CD14-positive monocyte (primary cell): Measurements from ENCODE around the gene IL33. TPM values are rescaled to one million over a fixed set of nuclear protein-coding genes. Genes with fewer than 3 reads are reported as not detected.

Source experiments
- DNase-seq, 3 donors: peaks; one replicate each; pipeline ENCODE4 v3.0.0-alpha.2; 2011 to 2022
- H2AFZ ChIP-seq: 2 replicates; pipeline ENCODE4 v1.6.0; 2012; ENCODE audit warnings: mild to moderate bottlenecking, low read depth, low read length, inconsistent platforms; ENCODE audit not compliant: insufficient read depth, poor library complexity, severe bottlenecking
- H3K27ac ChIP-seq, 2 donors: 1 replicate in 1 of 2; 2 replicates in 1 of 2; pipeline ENCODE4 v1.5.1; 2012 to 2013; ENCODE audit warnings: low read length in 2 of 2, control low read depth in 1 of 2, inconsistent platforms in 1 of 2, low read depth in 1 of 2, mild to moderate bottlenecking in 1 of 2
- H3K27me3 ChIP-seq, 2 donors: one replicate each; pipeline versions ENCODE4 v1.6.0 to v1.6.1; 2011 to 2013; ENCODE audit warnings: low read length in 2 of 2; ENCODE audit not compliant: control insufficient read depth in 2 of 2, insufficient read depth in 2 of 2
- H3K36me3 ChIP-seq, 2 donors: replicated peaks in 1 of 2; 1 replicate in 1 of 2; 2 replicates in 1 of 2; pipeline versions ENCODE4 v1.5.1 to v1.6.1; 2012 to 2013; ENCODE audit warnings: low read length in 2 of 2, control low read depth in 1 of 2, inconsistent platforms in 1 of 2, mild to moderate bottlenecking in 1 of 2; ENCODE audit not compliant: insufficient read depth in 2 of 2, control insufficient read depth in 1 of 2
- H3K4me1 ChIP-seq, 2 donors: 1 replicate in 1 of 2; 2 replicates in 1 of 2; pipeline versions ENCODE4 v1.5.1 to v1.6.1; 2012 to 2013; ENCODE audit warnings: low read length in 2 of 2, control low read depth in 1 of 2, inconsistent platforms in 1 of 2, mild to moderate bottlenecking in 1 of 2, moderate library complexity in 1 of 2; ENCODE audit not compliant: insufficient read depth in 2 of 2, control insufficient read depth in 1 of 2
- H3K4me2 ChIP-seq: replicated peaks from 2 replicates; pipeline ENCODE3; 2012; ENCODE audit warnings: low read length, moderate library complexity, mild to moderate bottlenecking; ENCODE audit not compliant: poor library complexity, severe bottlenecking; ENCODE audit errors: extremely low read depth
- H3K4me3 ChIP-seq, 3 experiments: fragments of 200-600 bp in 1 of 3; sonication (generic) in 1 of 3; replicated peaks in 1 of 3; 1 replicate in 2 of 3; 2 replicates in 1 of 3; pipeline ENCODE4 v1.5.1; 2011 to 2013; ENCODE audit warnings: low read length in 3 of 3, mild to moderate bottlenecking in 3 of 3, control low read depth in 2 of 3, low read depth in 2 of 3, inconsistent platforms in 1 of 3, moderate library complexity in 1 of 3
- H3K79me2 ChIP-seq: 2 replicates; pipeline ENCODE4 v1.6.0; 2012; ENCODE audit warnings: mild to moderate bottlenecking, control low read depth, inconsistent platforms, low read length, moderate library complexity; ENCODE audit not compliant: insufficient read depth
- H3K9ac ChIP-seq: 2 replicates; pipeline ENCODE4 v1.6.0; 2017; ENCODE audit warnings: low read length, mild to moderate bottlenecking; ENCODE audit not compliant: insufficient read depth, poor library complexity, severe bottlenecking
- H3K9me3 ChIP-seq, 2 donors: replicated peaks in 1 of 2; 1 replicate in 1 of 2; 2 replicates in 1 of 2; pipeline versions ENCODE4 v1.5.1 to v1.6.1; 2012 to 2013; ENCODE audit warnings: low read length in 2 of 2, control low read depth in 1 of 2; ENCODE audit not compliant: control insufficient read depth in 1 of 2, insufficient read depth in 1 of 2
- H4K20me1 ChIP-seq: 2 replicates; pipeline ENCODE4 v1.6.0; 2012; ENCODE audit warnings: mild to moderate bottlenecking, low read length, control low read depth, moderate library complexity; ENCODE audit not compliant: insufficient read depth
- H3K27ac Mint-ChIP-seq, 7 donors: one replicate each; pipeline ENCODE4 v1.8.0; 2020; ENCODE audit warnings: mild to moderate bottlenecking in 7 of 7, mixed read lengths in 7 of 7, moderate library complexity in 6 of 7, inconsistent platforms in 2 of 7
- H3K27me3 Mint-ChIP-seq, 3 donors: one replicate each; pipeline ENCODE4 v1.8.0; 2021 to 2022; ENCODE audit warnings: low read depth in 3 of 3, mild to moderate bottlenecking in 3 of 3, mixed read lengths in 3 of 3, moderate library complexity in 3 of 3, inconsistent platforms in 1 of 3
- H3K36me3 Mint-ChIP-seq, 2 donors: one replicate each; pipeline ENCODE4 v1.8.0; 2020; ENCODE audit warnings: mixed read lengths in 2 of 2, inconsistent platforms in 1 of 2, mild to moderate bottlenecking in 1 of 2
- H3K4me1 Mint-ChIP-seq: one replicate; pipeline ENCODE4 v1.8.0; 2020; ENCODE audit warnings: mild to moderate bottlenecking, mixed read lengths
- H3K4me3 Mint-ChIP-seq, 2 donors: one replicate each; pipeline ENCODE4 v1.8.0; 2020; ENCODE audit warnings: mild to moderate bottlenecking in 2 of 2, mixed read lengths in 2 of 2, moderate library complexity in 1 of 2
- H3K9me3 Mint-ChIP-seq, 7 donors: one replicate each; pipeline ENCODE4 v1.8.0; 2020 to 2022; ENCODE audit warnings: mixed read lengths in 7 of 7, mild to moderate bottlenecking in 6 of 7, moderate library complexity in 6 of 7, inconsistent platforms in 2 of 7
- WGBS: methylation state at CpG from one replicate; pipeline ENCODE4 v1.1.5; 2013; ENCODE audit warnings: missing lambda C conversion rate; ENCODE audit not compliant: insufficient coverage; 5-methylcytosine and 5-hydroxymethylcytosine counted together
- intact Hi-C, 2 donors: fragments of 100-400 bp; cut with micrococcal nuclease; formaldehyde crosslinking; loops; one replicate each; pipeline versions ENCODE4 v1.15.0 to v1.15.1; 2023
- polyA plus RNA-seq, 3 donors: library from polyadenylated mRNA; depleted of rRNA in 1 of 3; unstranded in 2 of 3; stranded (reverse) in 1 of 3; fragments of 300-500 nt in 2 of 3; fragments of >200 nt in 1 of 3; fragmentation: Illumina TruSeq in 2 of 3; gene quantifications; 1 replicate in 2 of 3; 2 replicates in 1 of 3; pipeline ENCODE4 v1.2.3, GENCODE V29; 2012 to 2021
- TF ChIP-seq, protein P1 (sequence below): fragments of 200-600 bp; IDR thresholded peaks from one replicate; pipeline ENCODE4 v1.8.0; 2022; ENCODE audit warnings: antibody characterized with exemption, mild to moderate bottlenecking

The IL33 gene
- polyA plus RNA-seq, 3 donors = not detected

GRCh38 chr9:6188906-6189305, 26.7 kb upstream of the IL33 start:
- WGBS = no CpG with 5 or more reads among the region's 3 CpGs
- Histone ChIP-seq H3K4me3 (no peak overlapping the region), H3K4me1 (no peaks in the 10 kb centered on the region), H3K27ac (no peak overlapping the region), H3K36me3 (no peaks in the 10 kb centered on the region), H3K4me2 (no peak overlapping the region), H3K9me3 (no peaks in the 10 kb centered on the region), H3K9ac (no peak overlapping the region), H3K27me3 (no peaks in the 10 kb centered on the region), H2AFZ (no peak overlapping the region), H3K79me2 (no peaks in the 10 kb centered on the region), H4K20me1 (no peaks in the 10 kb centered on the region)
- Mint-ChIP-seq H3K4me1 (no peaks in the 10 kb centered on the region), H3K27me3 (peaks cover 2 to 8% (median 4%) of the 10 kb centered on the region in 3 donors), H3K4me3 (no peak overlapping the region), H3K36me3 (no peaks in the 10 kb centered on the region), H3K9me3 (peaks cover 0 to 2% (median 0%) of the 10 kb centered on the region in 7 donors), H3K27ac (no peak overlapping the region)
- TF ChIP-seq, protein P1, sequence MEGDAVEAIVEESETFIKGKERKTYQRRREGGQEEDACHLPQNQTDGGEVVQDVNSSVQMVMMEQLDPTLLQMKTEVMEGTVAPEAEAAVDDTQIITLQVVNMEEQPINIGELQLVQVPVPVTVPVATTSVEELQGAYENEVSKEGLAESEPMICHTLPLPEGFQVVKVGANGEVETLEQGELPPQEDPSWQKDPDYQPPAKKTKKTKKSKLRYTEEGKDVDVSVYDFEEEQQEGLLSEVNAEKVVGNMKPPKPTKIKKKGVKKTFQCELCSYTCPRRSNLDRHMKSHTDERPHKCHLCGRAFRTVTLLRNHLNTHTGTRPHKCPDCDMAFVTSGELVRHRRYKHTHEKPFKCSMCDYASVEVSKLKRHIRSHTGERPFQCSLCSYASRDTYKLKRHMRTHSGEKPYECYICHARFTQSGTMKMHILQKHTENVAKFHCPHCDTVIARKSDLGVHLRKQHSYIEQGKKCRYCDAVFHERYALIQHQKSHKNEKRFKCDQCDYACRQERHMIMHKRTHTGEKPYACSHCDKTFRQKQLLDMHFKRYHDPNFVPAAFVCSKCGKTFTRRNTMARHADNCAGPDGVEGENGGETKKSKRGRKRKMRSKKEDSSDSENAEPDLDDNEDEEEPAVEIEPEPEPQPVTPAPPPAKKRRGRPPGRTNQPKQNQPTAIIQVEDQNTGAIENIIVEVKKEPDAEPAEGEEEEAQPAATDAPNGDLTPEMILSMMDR = no peak
- no peak for DNase-seq
- intact Hi-C loops = no loop called here

DNA sequence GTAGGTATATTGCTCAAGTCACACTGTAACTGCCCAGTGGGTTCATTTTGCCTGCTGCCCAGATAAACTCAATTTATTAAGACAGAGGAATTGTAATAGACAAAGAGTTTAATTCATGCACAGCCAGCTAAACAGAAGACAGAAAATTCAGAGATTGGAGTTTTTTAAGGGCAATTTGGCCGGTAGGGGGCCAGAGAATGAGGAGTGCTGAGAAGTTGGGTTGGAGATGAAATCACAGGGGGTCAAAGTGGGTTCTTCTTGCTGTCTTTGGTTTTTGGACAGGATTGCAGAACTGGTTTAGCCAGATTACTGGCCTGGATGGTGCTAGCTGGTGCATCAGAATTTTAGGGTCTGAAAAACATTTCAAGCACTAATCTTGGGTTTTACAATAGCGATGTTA, 20.7 kb upstream of the IL33 start:
- intact Hi-C loops = no loop called here
- no peaks in the 10 kb centered on the region for H3K36me3 ChIP-seq
- Mint-ChIP-seq H3K4me1 (no peaks in the 10 kb centered on the region), H3K4me3 (no peak overlapping the region), H3K27ac (no peak overlapping the region), H3K27me3 (peaks cover 2 to 8% (median 6%) of the 10 kb centered on the region in 3 donors), H3K9me3 (peaks cover 0 to 2% (median 0%) of the 10 kb centered on the region in 7 donors), H3K36me3 (no peaks in the 10 kb centered on the region)
- H3K4me2 ChIP-seq = no peak overlapping the region
- H3K4me3 ChIP-seq = no peak overlapping the region
- H3K79me2 ChIP-seq = no peaks in the 10 kb centered on the region
- no peaks in the 10 kb centered on the region for H3K27me3 ChIP-seq
- no peaks in the 10 kb centered on the region for H3K9me3 ChIP-seq
- no peaks in the 10 kb centered on the region for H4K20me1 ChIP-seq
- H2AFZ ChIP-seq = no peak overlapping the region
- no peak for DNase-seq
- H3K9ac ChIP-seq = no peak overlapping the region
- WGBS = 33% methylated on average over 1 of the region's 2 CpGs
- TF ChIP-seq, protein P1 = no peak
- H3K4me1 ChIP-seq = no peaks in the 10 kb centered on the region
- H3K27ac ChIP-seq = no peak overlapping the region
